AG10803 (cell line): ENCODE measurements around the gene VPS35L.
A peak's percentile ranks its signal among the peaks of the same experiment; 100 is the strongest.

Experiments
- DNase-seq: peaks from one replicate; pipeline ENCODE4 v3.0.0; 2010; ENCODE audit warnings: low read depth
- H3K4me3 ChIP-seq: 2 replicates; pipeline ENCODE4 v1.5.1; 2011; ENCODE audit warnings: mild to moderate bottlenecking, low read length, control low read depth
- CTCF ChIP-seq: conservative IDR thresholded peaks from 2 replicates; pipeline ENCODE4 v1.5.1; 2011; ENCODE audit warnings: mild to moderate bottlenecking, low read length, control low read depth, inconsistent platforms

The VPS35L gene

GRCh38 chr16:19717314-19717713, 161.8 kb downstream of the VPS35L start:
- peak; percentile 1 for DNase-seq
- TF ChIP-seq CTCF = no peak

GRCh38 chr16:19717741-19718623, 162.5 kb downstream of the VPS35L start, which contains the start of the genes IQCK and KNOP1:
Gene IQCK (plus strand): TSS chr16:19718271. CDS start chr16:19718307, 36 bp downstream.
Gene KNOP1 (minus strand): TSS chr16:19718227. CDS start chr16:19715035, 3,192 bp downstream.
- peak; percentile 85 for DNase-seq
- peak; percentile 21; the same call in 1 of the 2 replicates for TF ChIP-seq CTCF
- peak within 1 kb of the TSS; percentile 98 for H3K4me3 ChIP-seq

More at GRCh38 chr16:19717314-19717713, 161.8 kb downstream of the VPS35L start:
- peak overlapping the region; percentile 98 for H3K4me3 ChIP-seq

GRCh38 chr16:19718624-19718965, 163.1 kb downstream of the VPS35L start:
- no peak for TF ChIP-seq CTCF
- H3K4me3 ChIP-seq = peak overlapping the region; percentile 98
- no peak for DNase-seq

- no peak for TF ChIP-seq CTCF
- no peak overlapping the region for H3K4me3 ChIP-seq
- no peak for DNase-seq
These were observed 166.9 kb downstream of the VPS35L start for GRCh38 chr16:19722269-19722952.

GRCh38 chr16:19722981-19723380, 167.5 kb downstream of the VPS35L start:
- TF ChIP-seq CTCF = no peak
- no peak for DNase-seq
- no peak overlapping the region for H3K4me3 ChIP-seq

- no peak overlapping the region for H3K4me3 ChIP-seq
- no peak for TF ChIP-seq CTCF
- DNase-seq = no peak
These were observed 173.1 kb downstream of the VPS35L start for GRCh38 chr16:19728636-19728965.
